Epithelial cell of alveolus of lung (primary cell): Measurements from ENCODE around the gene L3MBTL3. TPM values are rescaled to one million over a fixed set of nuclear protein-coding genes. Genes with fewer than 3 reads are reported as not detected.

Experiments
- total RNA-seq: library from RNA; depleted of rRNA; stranded (reverse); fragments of >200 nt; gene quantifications from 2 replicates; pipeline ENCODE4 v1.2.1, GENCODE V29; 2015

L3MBTL3 gene
- total RNA-seq: 6.5 and 13.7 TPM in 2 replicates

DNA sequence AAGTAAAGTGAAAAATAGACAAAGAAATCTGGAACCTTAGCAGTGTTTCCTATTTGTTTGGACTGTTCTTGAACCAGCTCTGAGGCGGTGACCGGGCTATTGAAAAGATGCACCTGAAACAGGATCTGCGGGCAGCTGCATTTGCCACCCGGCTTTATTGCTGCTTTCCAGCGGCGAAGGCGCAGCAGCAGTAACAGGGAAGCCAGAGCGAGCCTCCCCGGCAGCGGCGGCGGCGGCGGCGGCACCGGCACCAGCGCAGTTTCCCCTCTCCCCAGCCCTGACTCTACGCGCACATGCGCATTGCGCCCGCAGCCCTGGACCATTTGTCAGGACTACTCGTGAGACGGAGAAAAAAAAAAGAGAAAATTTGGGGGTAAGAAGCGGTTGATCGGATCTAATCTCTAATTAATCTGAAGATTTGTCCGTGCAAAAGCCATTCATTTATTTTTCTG is at the start of gene L3MBTL3:
Gene L3MBTL3, plus strand, starts transcription at position 290 of the 452 bp plus-strand sequence. CDS start 24,119 bp downstream, outside the sequence.

Other genes with a start within 250 kb of the L3MBTL3 start
- gene TMEM244, start 157.3 kb upstream of the L3MBTL3 start, total RNA-seq: not detected in 2 replicates
- gene SAMD3, start 204.4 kb downstream of the L3MBTL3 start, total RNA-seq: 0.39 TPM in 1 of 2 replicates, not detected in the other